ENCODE results near the gene MORN2. TPM values are rescaled to one million over a fixed set of nuclear protein-coding genes. Genes with fewer than 3 reads are reported as not detected.
"Not testable (repeated sequence)": the region's sequence is repeated elsewhere in the genome, so short reads cannot be mapped to it uniquely, and the experiment has no call there.

Gene MORN2
- 1 to 10 TPM; 8.4 to 9.8 TPM for total RNA-seq

DNA sequence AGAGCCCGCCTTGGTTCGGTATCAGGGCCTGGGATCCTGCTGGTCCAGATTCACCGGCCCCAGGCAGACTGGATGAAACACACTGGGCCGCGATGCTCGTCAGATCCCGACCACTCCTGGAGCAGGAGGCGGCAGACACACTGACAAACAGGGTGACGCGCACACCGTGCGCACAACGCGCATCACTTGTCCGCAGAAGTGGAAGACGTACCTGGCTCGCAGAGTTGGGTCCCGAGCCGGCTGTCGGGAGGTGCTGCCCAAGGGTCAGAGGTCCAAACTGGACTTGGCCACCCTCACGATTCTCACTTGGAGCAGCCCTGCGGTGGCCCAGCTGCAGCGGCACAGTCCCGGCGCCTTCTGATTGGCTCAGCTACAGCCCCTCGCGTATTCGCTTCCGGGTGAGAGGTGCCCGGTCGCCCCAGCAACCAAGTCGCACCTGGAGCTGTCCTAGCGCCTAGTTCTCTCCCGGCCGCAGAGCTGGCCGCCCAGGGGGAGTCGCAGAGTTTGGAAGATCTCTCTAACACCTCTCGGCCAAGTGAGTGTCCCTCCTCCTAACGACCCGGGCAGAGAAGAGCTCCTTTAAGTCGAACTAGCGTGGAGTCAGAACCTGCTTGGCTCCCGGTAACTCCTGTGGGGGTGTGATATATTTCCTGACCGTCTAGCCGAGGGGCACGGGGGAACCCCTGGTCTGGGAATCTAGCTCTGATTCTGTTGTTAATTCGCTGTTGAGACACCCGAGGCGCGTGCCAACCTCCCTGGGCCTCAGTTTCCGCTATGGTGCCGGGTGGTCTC, at the start of gene MORN2, which contains the start of gene DHX57:
Gene MORN2 (plus strand): TSS at position 401 of the 792 bp plus-strand sequence.
Gene DHX57 (minus strand): TSS at position 359 of the 792 bp plus-strand sequence. CDS start 7,529 bp downstream, outside the sequence.
- H3K36me3 Mint-ChIP-seq = peaks cover 20% of the 10 kb centered on the region
- DNase-seq = peak; percentile 84
- H3K27ac Mint-ChIP-seq = peak within 1 kb of the TSS; percentile 87
- H3K4me1 Mint-ChIP-seq = peaks cover 18% of the 10 kb centered on the region
- H3K9me3 Mint-ChIP-seq = peaks cover 13% of the 10 kb centered on the region
- peak within 1 kb of the TSS; percentile 93 for H3K4me3 Mint-ChIP-seq
- H3K27me3 Mint-ChIP-seq = no peaks in the 10 kb centered on the region

DNA sequence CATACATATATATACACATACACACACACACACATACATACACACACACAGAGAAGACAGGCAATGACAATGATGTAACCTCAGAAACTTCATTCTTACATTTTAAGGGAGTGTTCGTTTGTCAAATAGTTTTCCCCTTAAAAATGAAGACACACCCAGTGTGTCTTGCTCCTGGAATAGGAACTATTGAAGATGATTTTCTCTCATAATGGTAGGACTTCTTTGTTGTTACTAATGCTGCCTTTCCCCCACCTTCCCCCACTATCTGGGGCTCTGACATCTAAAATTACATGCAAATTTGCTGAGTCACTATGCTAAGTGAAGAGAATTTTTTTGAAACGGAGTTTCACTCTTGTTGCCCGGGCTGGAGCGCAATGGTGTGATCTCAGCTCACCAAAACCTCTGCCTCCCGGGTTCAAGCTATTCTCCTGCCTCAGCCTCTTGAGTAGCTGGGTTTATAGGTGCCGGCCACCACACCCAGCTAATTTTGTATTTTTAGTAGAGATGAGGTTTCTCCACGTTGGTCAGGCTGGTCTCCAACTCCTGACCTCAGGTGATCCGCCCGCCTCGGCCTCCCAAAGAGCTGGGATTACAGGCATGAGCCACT, 48.1 kb upstream of the MORN2 start:
- not testable (repeated sequence) for H3K9me3 Mint-ChIP-seq, DNase-seq, H3K27ac Mint-ChIP-seq, H3K4me1 Mint-ChIP-seq, H3K27me3 Mint-ChIP-seq, H3K4me3 Mint-ChIP-seq
- peaks cover 12% of the 10 kb centered on the region for H3K36me3 Mint-ChIP-seq

DNA sequence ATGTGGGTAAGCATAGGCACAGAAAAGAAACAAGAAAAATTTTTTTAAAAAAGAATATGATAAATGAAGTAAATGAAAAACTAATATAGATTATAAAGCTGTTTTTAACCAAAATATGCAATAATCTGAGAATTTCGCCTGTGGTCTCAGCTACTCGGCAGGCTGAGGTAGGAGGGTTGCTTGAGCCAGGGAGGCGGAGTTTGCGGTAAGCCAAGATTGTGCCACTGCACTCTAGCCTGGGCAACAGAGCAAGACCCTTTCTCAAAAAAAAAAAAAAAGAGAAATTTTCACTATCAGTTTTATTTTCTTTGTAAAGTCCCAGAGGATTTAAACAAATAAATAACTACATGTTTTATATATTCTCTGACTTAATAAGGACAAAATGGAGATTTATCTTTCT, 47.3 kb upstream of the MORN2 start:
- no peak for DNase-seq
- Mint-ChIP-seq H3K4me1 (peaks cover 2% of the 10 kb centered on the region), H3K9me3 (no peaks in the 10 kb centered on the region), H3K27me3 (no peaks in the 10 kb centered on the region), H3K36me3 (peaks cover 9% of the 10 kb centered on the region), H3K27ac (no peak overlapping the region), H3K4me3 (no peak overlapping the region)

DNA sequence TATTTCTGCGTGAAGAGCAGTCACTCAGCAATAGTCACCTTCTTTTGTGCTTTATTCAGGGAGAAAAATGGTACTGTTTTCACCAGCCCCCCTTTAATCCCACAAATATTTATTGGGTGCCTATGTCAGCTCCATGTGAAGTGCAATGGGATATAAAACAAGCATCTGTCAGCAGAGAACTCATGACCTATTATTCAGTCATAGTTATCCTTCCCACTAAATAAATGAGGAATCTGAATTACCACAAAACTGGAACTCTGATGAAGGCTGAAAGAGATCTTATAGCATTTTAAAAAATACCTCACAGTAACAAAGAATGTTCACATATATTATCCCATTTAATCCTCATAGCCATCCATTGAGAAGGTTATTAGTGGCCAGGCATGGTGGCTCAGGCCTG, 45.8 kb upstream of the MORN2 start:
- H3K9me3 Mint-ChIP-seq = no peaks in the 10 kb centered on the region
- no peak for DNase-seq
- H3K36me3 Mint-ChIP-seq = peaks cover 6% of the 10 kb centered on the region
- H3K4me3 Mint-ChIP-seq = no peak overlapping the region
- no peak overlapping the region for H3K27ac Mint-ChIP-seq
- H3K27me3 Mint-ChIP-seq = no peaks in the 10 kb centered on the region
- H3K4me1 Mint-ChIP-seq = peaks cover 2% of the 10 kb centered on the region

DNA sequence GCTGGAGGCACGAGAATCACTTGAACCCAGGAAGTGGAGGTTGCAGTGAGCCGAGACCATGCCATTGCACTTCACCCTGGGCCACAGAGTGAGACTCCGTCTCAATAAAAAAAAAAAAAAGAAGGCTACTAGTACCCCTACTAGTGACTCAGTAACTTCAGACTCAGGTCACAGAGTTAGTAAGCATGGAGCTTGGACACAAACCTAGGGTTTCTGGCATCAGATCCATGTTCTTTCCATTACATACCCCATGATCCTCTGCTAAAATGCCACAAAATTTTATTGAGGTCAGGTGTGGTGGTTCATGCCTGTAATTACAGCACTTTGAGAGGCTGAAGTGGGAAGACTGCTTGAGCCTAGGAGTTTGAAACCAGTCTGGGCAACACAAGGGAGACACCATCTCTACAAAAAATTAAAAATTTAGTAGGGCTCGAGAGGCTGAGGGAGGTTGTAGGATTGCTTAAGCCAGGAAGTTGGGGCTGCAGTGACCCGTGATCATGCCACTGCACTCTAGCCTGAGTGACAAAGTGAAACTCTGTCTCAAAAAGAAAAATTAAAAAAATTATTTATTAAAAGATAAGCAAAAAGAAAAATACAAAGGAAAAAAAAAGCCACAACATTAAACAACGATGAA, 45.1 kb upstream of the MORN2 start:
- Mint-ChIP-seq H3K4me1 (peaks cover 2% of the 10 kb centered on the region), H3K9me3 (no peaks in the 10 kb centered on the region), H3K27me3 (no peaks in the 10 kb centered on the region), H3K36me3 (peaks cover 4% of the 10 kb centered on the region), H3K4me3 (no peak overlapping the region), H3K27ac (no peak overlapping the region)
- no peak for DNase-seq

DNA sequence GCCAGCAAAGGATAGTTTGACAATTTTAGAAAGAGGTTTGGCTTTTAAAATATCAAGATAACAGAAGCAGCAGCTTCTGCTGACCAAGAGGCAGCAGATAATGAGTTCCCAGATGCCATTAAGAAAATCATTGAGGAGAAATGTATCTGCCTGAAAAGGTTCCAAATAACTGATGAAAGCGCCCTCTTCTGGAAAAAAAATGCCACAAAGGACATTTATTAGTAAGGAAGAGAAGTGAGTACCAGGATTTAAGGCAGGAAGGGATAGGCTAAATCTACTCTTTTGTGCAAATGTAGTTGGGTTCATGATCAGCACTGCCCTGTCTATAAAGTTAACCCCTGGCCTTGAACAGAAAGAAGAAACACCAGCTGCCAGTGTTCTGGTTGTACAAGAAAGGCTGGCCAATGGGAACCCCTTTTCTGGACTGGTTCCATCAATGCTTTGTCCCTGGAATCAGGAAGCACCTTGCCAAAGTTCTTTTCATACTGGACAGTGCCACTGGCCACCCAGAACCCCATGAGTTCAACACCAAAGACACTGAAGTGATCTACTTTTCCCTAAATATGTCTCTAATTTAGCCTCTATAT, 40.7 kb upstream of the MORN2 start:
- no peaks in the 10 kb centered on the region for H3K9me3 Mint-ChIP-seq
- DNase-seq = no peak
- H3K36me3 Mint-ChIP-seq = peaks cover 3% of the 10 kb centered on the region
- H3K4me3 Mint-ChIP-seq = no peak overlapping the region
- H3K27ac Mint-ChIP-seq = no peak overlapping the region
- H3K4me1 Mint-ChIP-seq = no peaks in the 10 kb centered on the region
- no peaks in the 10 kb centered on the region for H3K27me3 Mint-ChIP-seq

DNA sequence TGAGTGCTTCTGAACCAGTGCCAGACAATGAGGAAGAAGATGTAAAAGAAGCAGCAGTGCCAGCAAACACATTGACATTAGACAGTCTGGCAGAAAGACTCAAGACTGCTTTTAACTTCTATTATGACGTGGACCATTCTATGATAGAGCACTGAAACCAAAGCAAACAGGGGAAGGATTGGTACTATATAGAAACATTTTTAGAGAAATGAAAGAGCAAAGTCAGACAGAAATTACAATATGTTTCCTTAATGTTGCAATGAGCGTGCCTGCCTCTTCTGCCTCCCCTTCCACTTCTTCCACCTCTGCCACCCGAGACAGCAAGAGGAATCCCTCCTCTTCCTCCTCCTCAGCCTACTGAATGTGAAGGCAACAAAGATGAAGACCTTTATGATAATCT, 39.8 kb upstream of the MORN2 start:
- Mint-ChIP-seq H3K9me3 (no peaks in the 10 kb centered on the region), H3K27ac (no peak overlapping the region), H3K4me1 (no peaks in the 10 kb centered on the region), H3K4me3 (no peak overlapping the region), H3K27me3 (no peaks in the 10 kb centered on the region), H3K36me3 (peaks cover 3% of the 10 kb centered on the region)
- no peak for DNase-seq

DNA sequence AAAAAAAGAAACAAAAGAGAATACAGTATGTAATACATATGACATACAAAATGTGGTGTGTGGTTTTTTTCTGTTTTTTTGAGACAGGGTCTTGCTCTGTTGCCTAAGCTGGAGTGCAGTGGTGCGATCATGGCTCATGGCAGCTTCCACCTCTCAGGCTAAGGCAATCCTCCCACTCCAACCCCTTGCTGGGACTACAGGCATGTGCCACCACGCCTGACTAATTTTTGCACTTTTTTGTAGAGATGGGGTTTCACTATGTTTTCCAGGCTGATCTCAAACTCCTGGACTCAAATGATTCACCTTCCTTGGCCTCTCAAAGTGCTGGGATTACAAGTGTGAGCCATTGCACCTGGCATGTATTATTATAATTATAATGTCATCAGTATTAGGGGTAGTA, 39.0 kb upstream of the MORN2 start:
- no peaks in the 10 kb centered on the region for H3K9me3 Mint-ChIP-seq
- peaks cover 3% of the 10 kb centered on the region for H3K36me3 Mint-ChIP-seq
- no peak overlapping the region for H3K4me3 Mint-ChIP-seq
- H3K27me3 Mint-ChIP-seq = no peaks in the 10 kb centered on the region
- H3K4me1 Mint-ChIP-seq = no peaks in the 10 kb centered on the region
- H3K27ac Mint-ChIP-seq = no peak overlapping the region
- no peak for DNase-seq

DNA sequence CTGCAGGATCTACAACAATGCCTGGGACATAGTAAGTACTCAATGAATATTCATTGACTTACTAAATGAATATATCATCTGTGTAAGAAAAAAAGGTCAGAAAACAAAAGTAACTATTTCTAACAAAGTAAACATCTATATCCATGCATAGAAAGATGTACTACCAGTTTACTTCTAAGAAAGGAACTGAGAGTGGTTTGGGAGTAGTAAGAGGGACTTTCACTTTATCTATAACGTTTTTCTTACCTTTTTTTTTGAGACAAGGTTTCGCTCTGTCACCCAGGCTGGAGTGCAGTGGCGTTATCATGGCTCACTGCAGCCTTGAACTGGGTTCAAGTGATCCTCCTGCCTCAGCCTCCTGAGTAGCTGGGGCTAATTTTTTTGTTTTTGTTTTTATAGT, 25.7 kb upstream of the MORN2 start:
- peaks cover 14% of the 10 kb centered on the region for H3K36me3 Mint-ChIP-seq
- H3K9me3 Mint-ChIP-seq = no peaks in the 10 kb centered on the region
- H3K4me3 Mint-ChIP-seq = no peak overlapping the region

DNA sequence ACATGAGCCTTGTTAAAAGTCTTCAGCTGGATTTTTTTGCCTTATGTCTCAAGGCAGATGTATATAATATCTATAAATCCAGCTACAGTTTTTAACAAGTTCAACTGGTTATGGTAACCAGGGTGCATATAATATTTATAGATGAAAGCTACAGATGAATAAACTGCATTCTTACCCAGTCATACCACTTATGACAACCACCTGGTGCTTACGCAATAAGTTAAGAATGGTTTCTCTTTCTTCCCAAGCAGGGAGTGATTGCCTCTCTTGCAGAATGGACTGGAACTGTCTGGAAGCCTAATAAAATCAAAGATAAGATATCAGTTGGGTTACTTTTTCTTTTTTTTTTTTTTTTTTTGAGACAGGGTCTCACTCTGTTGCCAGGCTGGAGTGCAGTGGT, 19.6 kb upstream of the MORN2 start:
- no peak overlapping the region for H3K4me3 Mint-ChIP-seq
- peaks cover 20% of the 10 kb centered on the region for H3K36me3 Mint-ChIP-seq
- H3K4me1 Mint-ChIP-seq = no peaks in the 10 kb centered on the region
- H3K27me3 Mint-ChIP-seq = no peaks in the 10 kb centered on the region
- no peak overlapping the region for H3K27ac Mint-ChIP-seq
- no peak for DNase-seq
- H3K9me3 Mint-ChIP-seq = no peaks in the 10 kb centered on the region

More for the DNA sequence above, 25.7 kb upstream of the MORN2 start:
- Mint-ChIP-seq H3K4me1 (no peaks in the 10 kb centered on the region), H3K27ac (no peak overlapping the region), H3K27me3 (no peaks in the 10 kb centered on the region)
- DNase-seq = no peak

DNA sequence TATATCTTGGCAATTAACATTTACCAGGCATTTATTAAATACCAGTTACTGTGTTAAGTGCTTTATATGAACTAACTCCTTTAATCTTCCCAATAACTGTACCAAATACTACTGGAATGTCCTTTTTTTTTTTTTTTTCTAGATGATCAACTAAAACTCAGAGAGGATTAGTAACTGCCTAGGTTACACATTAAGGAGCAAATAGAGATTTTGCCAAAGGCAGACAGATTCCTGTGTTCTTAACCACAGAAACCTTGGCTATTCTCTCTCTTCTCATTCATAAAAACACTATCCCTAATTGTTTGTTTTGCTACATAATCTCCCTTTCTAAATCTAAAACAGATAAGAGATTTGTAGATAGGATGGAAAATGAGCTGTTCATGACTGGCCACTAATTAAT, 13.3 kb upstream of the MORN2 start:
- Mint-ChIP-seq H3K9me3 (no peaks in the 10 kb centered on the region), H3K4me3 (no peak overlapping the region), H3K36me3 (peaks cover 28% of the 10 kb centered on the region), H3K27ac (no peak overlapping the region), H3K27me3 (no peaks in the 10 kb centered on the region), H3K4me1 (peaks cover 3% of the 10 kb centered on the region)
- no peak for DNase-seq

DNA sequence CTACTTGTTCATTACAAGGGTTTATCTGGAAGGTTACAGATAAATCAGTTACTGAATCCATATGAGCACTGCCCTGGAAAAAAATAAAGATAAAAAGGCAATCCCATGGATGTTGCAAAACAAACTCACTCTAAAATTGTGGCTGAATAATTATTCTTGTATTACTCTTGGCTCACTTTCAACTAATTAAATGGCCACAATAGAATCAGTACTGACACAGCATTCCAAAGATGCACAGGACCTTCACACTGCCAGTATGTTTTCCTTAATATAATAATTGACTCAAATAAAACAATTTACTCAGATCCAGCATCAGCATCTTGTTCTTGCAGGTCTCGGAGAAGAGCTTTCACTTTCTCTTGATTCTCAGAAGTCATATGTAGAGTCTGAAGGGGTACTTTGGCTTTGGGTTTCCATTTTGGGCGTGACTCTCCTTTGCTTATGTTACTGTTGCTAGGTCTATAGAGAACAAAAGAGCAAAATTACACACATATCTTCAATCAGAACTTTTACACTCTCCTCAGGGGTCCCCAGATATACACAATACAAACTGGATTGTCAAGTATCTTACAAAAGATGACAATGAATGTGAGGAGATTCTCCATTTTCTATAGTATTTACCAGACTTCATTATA, 12.6 kb upstream of the MORN2 start:
- Mint-ChIP-seq H3K9me3 (no peaks in the 10 kb centered on the region), H3K4me1 (peaks cover 3% of the 10 kb centered on the region), H3K27me3 (no peaks in the 10 kb centered on the region), H3K27ac (no peak overlapping the region), H3K36me3 (peaks cover 33% of the 10 kb centered on the region), H3K4me3 (no peak overlapping the region)
- DNase-seq = no peak

DNA sequence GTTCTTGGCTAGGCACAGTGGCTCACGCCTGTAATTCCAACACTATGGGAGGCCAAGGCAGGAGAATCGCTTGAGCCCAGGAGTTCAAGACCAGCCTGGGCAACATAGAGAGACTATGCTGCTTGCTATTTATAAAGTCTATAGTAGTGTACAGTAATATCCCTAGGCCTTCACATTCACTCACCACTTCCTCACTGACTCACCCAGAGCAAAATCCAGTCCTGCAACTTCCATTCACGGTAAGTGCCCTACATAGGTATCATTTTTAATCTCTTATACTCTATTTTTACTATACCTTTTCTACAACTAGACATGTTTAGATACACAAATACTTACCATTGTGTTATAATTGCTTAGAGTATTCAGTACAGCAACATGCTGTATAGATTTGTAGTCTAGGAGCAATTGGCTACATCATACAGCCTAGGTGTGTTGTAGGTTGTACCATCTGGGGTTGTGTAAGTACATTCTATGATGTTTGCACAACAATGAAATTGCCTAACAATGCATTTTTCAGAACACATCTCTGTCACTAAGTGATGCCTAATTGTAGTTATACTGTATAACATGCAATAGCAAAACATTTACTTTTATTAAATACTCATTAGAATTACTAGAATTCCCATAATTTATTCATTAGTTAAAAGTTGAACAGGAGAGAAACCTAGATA, 8.9 kb upstream of the MORN2 start:
- peaks cover 35% of the 10 kb centered on the region for H3K36me3 Mint-ChIP-seq
- no peak overlapping the region for H3K27ac Mint-ChIP-seq
- no peak overlapping the region for H3K4me3 Mint-ChIP-seq
- peaks cover 8% of the 10 kb centered on the region for H3K9me3 Mint-ChIP-seq
- peaks cover 3% of the 10 kb centered on the region for H3K4me1 Mint-ChIP-seq
- DNase-seq = no peak
- no peaks in the 10 kb centered on the region for H3K27me3 Mint-ChIP-seq

DNA sequence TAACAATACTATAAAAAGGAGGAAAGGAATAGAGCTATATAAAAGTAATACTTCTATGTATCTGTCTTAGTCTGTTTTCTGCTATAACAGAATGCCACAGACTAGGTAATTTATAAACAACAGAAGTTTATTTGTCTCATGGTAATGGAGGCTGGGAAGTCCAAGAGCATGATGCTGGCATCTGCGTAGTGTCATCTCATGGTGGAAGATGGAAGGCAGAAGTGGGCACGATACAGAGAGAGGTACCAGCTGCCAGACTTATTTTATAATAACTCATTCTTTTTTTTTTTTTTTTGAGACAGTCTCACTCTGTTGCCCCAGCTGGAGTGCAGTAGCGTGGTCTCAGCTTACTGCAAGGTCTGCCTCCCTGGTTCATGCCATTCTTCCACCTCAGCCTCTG, 4.3 kb upstream of the MORN2 start:
- DNase-seq = no peak
- Mint-ChIP-seq H3K27me3 (no peaks in the 10 kb centered on the region), H3K36me3 (peaks cover 44% of the 10 kb centered on the region), H3K4me3 (no peak overlapping the region), H3K4me1 (peaks cover 15% of the 10 kb centered on the region), H3K9me3 (peaks cover 18% of the 10 kb centered on the region), H3K27ac (no peak overlapping the region)

Measured in activated naive CD8-positive, alpha-beta T cell treated with anti-CD3 and anti-CD28 coated beads for 36 hours (primary cell).